ENCODE measurements around the gene FHOD3. TPM values are rescaled to one million over a fixed set of nuclear protein-coding genes. Genes with fewer than 3 reads are reported as not detected.

Gene FHOD3
- total and polyA plus RNA-seq, 2 of the 8 experiments (the other 6 are each of a cell fraction or from before 2014, with no cell fraction given), result 9.7 to 10.5 TPM

- POLR2A ChIA-PET (ENCODE audit: partially characterized antibody), result no interaction called here
- FAIRE-seq, result no peak
- no peaks in the 10 kb centered on the region for H3K79me2 ChIP-seq (ENCODE audit: control insufficient read depth in 1 of 2, insufficient read depth in 2 of 2, low read length in 2 of 2)
- no peak for TF ChIP-seq PHF8 (conservative IDR thresholded peaks at IDR 0.05; ENCODE audit: low read depth, low read length)
- no peak for TF ChIP-seq SRF (IDR thresholded peaks at IDR 0.05; ENCODE audit: low read depth, low read length)
- TF ChIP-seq ATF2 (IDR thresholded peaks at IDR 0.05; ENCODE audit: low read length), result no peak
- no peak for TF ChIP-seq EZH2 (IDR thresholded peaks at IDR 0.05; ENCODE audit: low read depth, low read length, severe bottlenecking)
- TF ChIP-seq ATF3 (IDR thresholded peaks at IDR 0.05; ENCODE audit: insufficient read depth, low read depth, low read length), result no peak
- no peak for TF ChIP-seq GTF2F1 (IDR thresholded peaks at IDR 0.05; ENCODE audit: borderline replicate concordance, low read depth, low read length)
- no peak for TF ChIP-seq FOSL1 (IDR thresholded peaks at IDR 0.05; ENCODE audit: insufficient read depth, low read depth, low read length)
- TF ChIP-seq CTBP2 (IDR thresholded peaks at IDR 0.05; ENCODE audit: borderline replicate concordance, insufficient read depth, insufficient read length, low read length), result no peak
- no peak for TF ChIP-seq TAF7 (optimal IDR thresholded peaks at IDR 0.05; ENCODE audit: borderline replicate concordance, low read depth, low read length)
- no peak for TF ChIP-seq JUND (IDR thresholded peaks at IDR 0.05; ENCODE audit: low read length)
- TF ChIP-seq SIX5 (IDR thresholded peaks at IDR 0.05; ENCODE audit: low read depth, low read length), result no peak
- TF ChIP-seq BCL11A (IDR thresholded peaks at IDR 0.05; ENCODE audit: low read depth in 2 of 2, low read length in 2 of 2), result no peak
Observed at GRCh38 chr18:36396190-36396589, 98.7 kb downstream of the FHOD3 start.

More at GRCh38 chr18:36396190-36396589, 98.7 kb downstream of the FHOD3 start:
- Histone ChIP-seq H3K14ac (ENCODE audit: insufficient read length) (no peak overlapping the region), H2BK20ac (ENCODE audit: low read length) (no peak overlapping the region), H2BK12ac (ENCODE audit: low read depth, low read length) (no peak overlapping the region), H3K18ac (ENCODE audit: extremely low read depth, low read length) (no peak overlapping the region), H2BK5ac (ENCODE audit: low read depth, low read length) (no peak overlapping the region), H2BK15ac (ENCODE audit: low read length) (no peak overlapping the region), H3K56ac (replicated peaks; ENCODE audit: insufficient read length, low read depth, low read length) (no peak overlapping the region), H3K4me1 (replicated peaks in 1 of 4; ENCODE audit: control insufficient read depth in 3 of 4, insufficient read depth in 4 of 4, low read length in 3 of 4) (no peaks in the 10 kb centered on the region), H3K9ac (replicated peaks in 1 of 4; ENCODE audit: extremely low read depth in 1 of 4, low read depth in 3 of 4, low read length in 3 of 4) (no peak overlapping the region), H3K23me2 (ENCODE audit: low read depth, low read length) (0 out of 2 replicates have a peak, but pooled peaks cover 2% of the 10 kb centered on the region), H3K36me3 (ENCODE audit: control insufficient read depth in 2 of 4, insufficient read depth in 4 of 4, low read length in 3 of 4) (no peaks in the 10 kb centered on the region), H2AK5ac (ENCODE audit: low read depth, low read length) (no peak overlapping the region), H4K5ac (ENCODE audit: insufficient read length, low read depth, low read length) (no peak overlapping the region), H3K27me3 (replicated peaks in 1 of 4; ENCODE audit: control insufficient read depth in 3 of 4, extremely low read depth in 1 of 4, insufficient read depth in 3 of 4, low read length in 3 of 4) (no peaks in the 10 kb centered on the region), H2AFZ (ENCODE audit: low read length) (no peak overlapping the region), H3K27ac (ENCODE audit: low read depth, low read length) (no peak overlapping the region), H4K20me1 (replicated peaks in 1 of 2; ENCODE audit: control insufficient read depth in 1 of 2, insufficient read depth in 2 of 2, low read length in 2 of 2) (no peaks in the 10 kb centered on the region), H3K4ac (replicated peaks; ENCODE audit: insufficient read length, low read depth, low read length) (no peak overlapping the region), H3K9me3 (ENCODE audit: insufficient read depth in 2 of 2, low read depth in 1 of 2, low read length in 1 of 2) (peaks cover 2 to 6% of the 10 kb centered on the region in 2 experiments; a peak in 2 of 4 replicates), H4K91ac (replicated peaks; ENCODE audit: insufficient read length, low read length) (no peak overlapping the region), H2BK120ac (replicated peaks; ENCODE audit: low read depth, low read length) (no peak overlapping the region), H4K8ac (ENCODE audit: extremely low read depth, insufficient read depth, low read length) (no peak overlapping the region), H3K23ac (ENCODE audit: insufficient read length) (no peak overlapping the region), H3K4me2 (ENCODE audit: insufficient read depth in 1 of 2, low read depth in 2 of 2, low read length in 2 of 2) (no peak overlapping the region), H3K4me3 (ENCODE audit: extremely low read depth in 1 of 4, insufficient read depth in 2 of 4, low read depth in 3 of 4, low read length in 4 of 4) (no peak overlapping the region), H3K79me1 (ENCODE audit: low read depth, low read length) (no peaks in the 10 kb centered on the region)
- DNase-seq (ENCODE audit: low read depth in 1 of 2, low spot score in 2 of 2), result no peak
- CTCF ChIA-PET (ENCODE audit: partially characterized antibody), result interaction anchor here (0.6 kb wide), 1 partner anchor 16 kb away, joined by 3 read pairs; no protein-coding TSS in a partner anchor
